Pons (tissue), 1 donor: ENCODE results near the gene CFAP77.

Source experiments
- DNase-seq: peaks from one replicate; pipeline ENCODE4 v3.0.0-alpha.2; 2016; ENCODE audit warnings: low spot score

Gene CFAP77

GRCh38 chr9:132408521-132408920 lies 1.5 kb upstream of the CFAP77 start:
- no peak for DNase-seq

DNA sequence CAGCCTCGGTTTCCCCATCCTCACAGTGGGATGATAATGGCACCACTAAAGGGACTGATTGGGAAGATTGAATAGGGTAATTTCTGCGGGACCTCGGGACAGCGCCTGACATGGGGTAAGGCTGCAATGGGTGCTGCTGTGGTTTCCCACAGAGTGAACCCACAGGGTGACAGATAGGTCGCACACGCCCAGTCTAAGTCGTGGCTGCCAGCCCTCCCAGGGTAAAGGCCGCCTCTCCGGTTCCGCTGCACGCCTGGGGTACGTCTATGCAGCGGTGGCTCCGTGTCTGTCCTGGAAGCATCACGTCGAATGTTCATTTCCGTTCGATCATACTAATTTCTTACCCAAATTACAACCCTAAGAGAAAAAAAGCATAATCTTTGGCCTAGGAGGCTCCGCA lies 631 bp downstream of the CFAP77 start:
- DNase-seq, result no peak

DNA sequence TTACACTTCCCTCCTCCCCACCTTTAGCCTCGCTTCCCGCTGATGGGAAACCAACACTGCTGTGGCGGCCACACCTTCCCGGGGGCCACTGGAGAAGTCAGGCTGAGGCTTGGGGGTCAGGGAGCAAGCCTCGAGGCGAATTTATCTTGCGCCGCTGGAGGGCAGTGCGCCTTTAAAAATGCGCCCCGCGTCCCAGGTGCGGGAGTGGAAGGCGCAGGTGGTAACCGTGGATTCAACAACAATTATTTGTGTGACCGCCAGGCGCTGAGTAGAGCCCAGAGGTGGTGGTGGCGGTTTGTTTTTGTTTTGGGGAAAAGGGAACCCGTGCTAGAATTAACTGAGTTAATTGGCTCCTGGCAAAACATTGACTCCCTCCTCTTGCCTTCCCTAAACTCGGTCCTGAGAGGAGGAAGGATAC lies 1.1 kb downstream of the CFAP77 start:
- no peak for DNase-seq

DNA sequence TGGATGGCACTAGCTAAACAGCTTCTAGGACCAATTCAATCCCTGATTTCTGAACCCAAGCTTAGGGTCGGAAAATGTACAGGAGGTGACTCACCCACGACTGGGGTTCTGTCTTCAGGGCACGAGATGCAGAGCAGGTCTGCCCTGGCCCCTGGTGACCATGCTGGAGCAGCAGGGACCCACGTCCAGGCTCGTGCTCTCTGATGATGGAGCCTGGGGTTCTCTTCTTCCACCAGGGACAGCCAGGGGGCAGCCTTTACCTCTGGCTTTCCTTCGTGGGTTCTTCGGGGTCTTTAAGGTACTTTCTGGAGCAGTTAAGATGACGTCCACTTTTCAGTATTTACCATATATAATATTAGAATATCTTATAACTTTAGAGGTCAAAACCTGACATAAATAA lies 2.1 kb downstream of the CFAP77 start:
- DNase-seq, result no peak

- DNase-seq, result no peak
Observed at GRCh38 chr9:132413926-132414325, 3.9 kb downstream of the CFAP77 start.

GRCh38 chr9:132414731-132415130 lies 4.7 kb downstream of the CFAP77 start:
- DNase-seq, result no peak

DNA sequence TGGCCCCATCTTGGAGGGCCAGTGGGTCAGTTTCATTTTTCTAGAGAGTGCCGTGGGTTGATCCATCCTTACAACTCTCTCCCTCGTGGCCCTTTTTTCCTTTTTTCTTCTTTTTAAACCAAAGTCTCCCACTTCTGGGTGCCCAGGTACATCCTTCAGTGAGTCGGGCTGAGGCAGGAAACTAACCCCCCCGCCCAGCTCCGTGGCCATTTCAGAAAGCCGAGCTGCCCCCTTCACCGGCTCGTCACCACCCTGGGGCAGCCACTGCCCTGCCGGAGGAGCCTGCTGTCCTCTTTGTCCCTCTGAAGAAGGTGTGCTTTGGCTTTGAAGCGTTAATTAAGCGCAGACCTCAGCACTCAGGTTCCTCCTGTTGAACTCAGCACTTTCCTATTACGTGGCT lies 5.2 kb downstream of the CFAP77 start:
- no peak for DNase-seq

DNA sequence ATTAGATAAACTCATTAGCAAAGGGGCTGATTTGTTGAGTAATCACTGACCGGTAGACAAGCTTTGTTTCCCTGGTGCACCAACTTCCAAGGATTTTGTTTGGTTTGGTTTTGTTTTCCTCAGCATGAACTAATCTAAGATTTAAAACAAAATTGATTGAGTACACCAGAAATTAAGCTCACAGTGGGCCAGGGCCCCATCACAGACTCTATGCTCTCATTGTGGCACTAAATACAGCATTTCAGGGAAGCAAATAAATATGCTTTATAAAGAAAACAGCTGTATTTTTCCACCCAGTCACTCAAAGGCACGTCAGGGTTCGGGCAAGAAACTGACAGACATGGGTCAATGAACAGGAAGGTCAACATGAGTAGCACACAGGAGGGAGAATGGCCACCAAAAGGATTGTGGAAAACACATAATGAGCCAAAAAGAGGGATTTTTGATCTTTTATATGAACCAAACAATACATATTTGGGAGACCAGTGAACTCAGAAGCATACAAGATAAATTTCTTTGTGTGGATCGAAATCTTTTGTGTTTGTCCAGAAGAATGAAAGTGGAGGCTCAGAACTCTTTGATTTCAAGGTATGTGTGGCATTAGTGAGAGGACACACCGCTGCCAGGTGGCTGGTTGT lies 8.8 kb downstream of the CFAP77 start:
- no peak for DNase-seq

DNA sequence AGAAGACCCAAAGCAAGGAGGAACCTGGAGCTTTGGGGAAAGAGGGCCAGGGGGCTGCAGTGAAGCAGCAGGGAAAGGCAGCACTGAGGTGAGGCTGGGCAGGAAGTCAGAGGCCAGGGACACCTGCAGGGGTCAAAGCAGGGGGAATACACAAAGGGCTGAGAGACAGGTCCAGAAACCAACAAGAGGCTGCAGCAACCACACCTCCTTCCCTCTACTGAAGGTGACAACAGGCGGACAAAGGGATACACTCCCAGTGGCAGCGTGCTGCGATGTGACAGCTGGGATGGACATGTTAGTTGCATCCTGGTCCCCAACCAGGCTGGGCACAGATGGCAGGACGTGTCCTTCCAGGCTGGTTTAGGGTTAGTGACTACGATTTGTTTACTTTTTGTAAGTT lies 12.6 kb downstream of the CFAP77 start:
- DNase-seq, result no peak

DNA sequence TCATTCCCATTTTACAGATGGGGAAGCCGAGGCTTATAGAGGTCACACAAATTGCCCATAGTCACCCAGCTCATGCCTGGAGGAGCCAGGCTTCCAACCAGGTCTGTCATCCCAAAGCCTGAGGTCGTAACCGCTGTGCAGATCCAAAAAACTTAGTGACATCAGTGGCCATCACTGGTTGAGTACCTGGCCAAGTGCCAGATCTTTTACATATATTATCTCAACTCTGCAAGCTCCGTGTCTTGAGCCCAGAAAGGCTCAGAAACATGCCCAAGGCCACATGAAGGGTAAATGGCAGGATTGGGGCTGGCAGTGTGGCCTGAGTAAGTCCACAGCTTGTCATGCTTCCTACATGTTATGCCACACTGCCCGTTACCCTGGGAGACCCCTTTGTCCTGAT lies 13.5 kb downstream of the CFAP77 start:
- no peak for DNase-seq

GRCh38 chr9:132424857-132425674 lies 15.1 kb downstream of the CFAP77 start:
- DNase-seq, result no peak

- DNase-seq, result no peak
Observed at GRCh38 chr9:132425675-132426062, 15.7 kb downstream of the CFAP77 start.

DNA sequence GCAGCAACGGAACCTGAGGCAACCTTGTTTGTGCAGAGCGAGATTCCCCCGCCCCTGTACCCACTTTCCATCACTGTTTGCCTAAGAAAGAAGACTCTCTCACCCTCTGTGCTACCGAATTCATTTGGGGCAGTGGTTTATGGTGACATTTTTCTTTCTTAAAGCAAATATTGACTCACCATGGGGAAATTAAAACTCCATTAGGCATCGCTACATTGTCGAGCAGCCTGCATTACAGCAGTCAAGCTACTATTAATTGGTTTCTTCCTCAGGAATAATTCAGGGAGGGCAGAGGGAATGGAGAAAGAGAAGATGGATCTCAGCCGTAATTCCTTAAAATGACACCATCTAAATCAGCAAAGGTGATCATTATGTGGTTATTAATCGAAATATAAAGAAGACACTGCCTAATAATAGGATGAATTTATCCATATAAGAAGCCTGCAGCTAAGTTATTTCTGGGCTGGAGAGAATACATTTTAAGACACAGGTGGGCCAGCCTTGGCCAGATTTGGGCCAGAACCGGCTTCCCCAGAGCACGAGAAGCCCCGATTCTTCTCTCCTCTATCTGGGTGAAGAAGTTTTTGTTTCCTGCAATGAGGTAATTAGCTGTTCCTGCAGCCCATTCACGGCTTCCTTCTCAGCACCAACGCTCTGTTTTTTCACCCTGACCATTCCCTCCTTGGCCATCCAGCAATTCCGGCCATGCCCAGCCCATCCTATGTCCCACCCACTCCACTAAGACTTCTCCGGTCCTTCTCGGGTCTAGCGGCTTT lies 16.8 kb downstream of the CFAP77 start:
- DNase-seq, result no peak

GRCh38 chr9:132430998-132431397 lies 21.0 kb downstream of the CFAP77 start:
- no peak for DNase-seq

- DNase-seq, result no peak
Observed at GRCh38 chr9:132434881-132435280, 24.9 kb downstream of the CFAP77 start.

GRCh38 chr9:132439153-132439552 lies 29.1 kb downstream of the CFAP77 start:
- no peak for DNase-seq

GRCh38 chr9:132440735-132441134 lies 30.7 kb downstream of the CFAP77 start:
- DNase-seq, result no peak

DNA sequence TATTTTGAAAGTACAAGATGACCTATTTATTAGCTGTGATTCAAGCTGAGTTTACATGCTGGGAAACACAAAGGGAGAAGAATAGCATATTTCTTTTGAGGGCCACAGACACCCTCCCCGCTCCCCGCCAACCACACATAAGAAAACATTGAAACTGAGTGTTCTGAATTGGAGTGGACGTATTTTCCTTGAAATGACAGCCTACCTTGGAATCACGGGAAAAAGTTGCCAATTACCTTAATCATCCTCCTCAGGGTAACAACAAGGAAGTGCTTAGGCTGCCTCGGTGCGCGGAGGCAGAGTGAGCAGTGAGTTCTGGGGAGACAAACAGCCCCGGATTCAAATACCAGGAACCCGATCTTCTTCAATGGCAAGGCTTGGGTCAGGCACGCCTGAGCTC lies 31.4 kb downstream of the CFAP77 start:
- no peak for DNase-seq

- DNase-seq, result no peak
Observed at GRCh38 chr9:132443951-132444607, 34.1 kb downstream of the CFAP77 start.

- no peak for DNase-seq
Observed at GRCh38 chr9:132446887-132447286, 36.9 kb downstream of the CFAP77 start.

DNA sequence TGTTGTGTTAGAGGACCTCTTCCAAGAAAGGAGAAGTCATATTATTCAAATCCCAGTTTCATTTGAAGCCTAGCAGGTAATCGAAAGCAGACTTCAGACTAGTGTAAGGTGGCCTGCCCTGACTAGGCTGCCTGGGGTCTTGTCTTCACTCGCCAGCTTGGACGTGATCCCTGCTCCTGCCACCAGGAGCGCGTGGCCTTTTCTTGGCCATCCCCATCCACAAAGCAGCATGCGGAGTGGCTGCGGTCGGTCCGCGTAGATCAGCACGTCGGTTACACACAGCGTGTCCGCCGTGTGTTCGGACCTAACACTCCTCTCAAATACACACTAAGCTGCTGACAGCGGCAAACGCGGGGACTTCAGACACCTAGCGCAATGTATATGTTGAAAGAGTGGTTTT lies 37.3 kb downstream of the CFAP77 start:
- DNase-seq, result no peak

GRCh38 chr9:132447902-132448301 lies 37.9 kb downstream of the CFAP77 start:
- no peak for DNase-seq
